Transverse colon (tissue), 4 donors: ENCODE data around the gene GTPBP1.
A peak's percentile ranks its signal among the peaks of the same experiment; 100 is the strongest.

Experiments used
- CTCF ChIP-seq, 5 experiments: fragments of 200-600 bp in 3 of 5; fragments of 450-650 bp in 2 of 5; sonication (generic) in 3 of 5; IDR thresholded peaks; 1 replicate in 2 of 5; 2 replicates in 3 of 5; pipeline ENCODE4 v1.5.1; 2016 to 2017; ENCODE audit warnings: antibody characterized with exemption in 5 of 5, inconsistent platforms in 3 of 5, mild to moderate bottlenecking in 2 of 5, moderate library complexity in 1 of 5
- EP300 ChIP-seq: sonication (generic); formaldehyde crosslinking; IDR thresholded peaks from one replicate; pipeline ENCODE4 v1.6.1; 2017; ENCODE audit warnings: antibody characterized with exemption, low read depth
- POLR2A ChIP-seq: fragments of 450-650 bp; IDR thresholded peaks from one replicate; pipeline ENCODE4 v1.6.1; 2016; ENCODE audit warnings: antibody characterized with exemption, mild to moderate bottlenecking, moderate library complexity
- POLR2AphosphoS5 ChIP-seq, 3 donors: sonication (generic); formaldehyde crosslinking; IDR thresholded peaks; one replicate each; pipeline ENCODE4 v1.6.1; 2016; ENCODE audit warnings: antibody characterized with exemption in 3 of 3

- TF ChIP-seq CTCF (IDR thresholded peaks at IDR 0.05) (no peak), POLR2A (no peak), POLR2AphosphoS5 (IDR thresholded peaks at IDR 0.05) (peak in 1 of 3 donors; percentile 9), EP300 (no peak)
Observed at GRCh38 chr22:38697425-38698089, 8.2 kb upstream of the GTPBP1 start.
